SU-DHL-6 (cell line): ENCODE results near the gene BEX4.
"Not testable (repeated sequence)": the region's sequence is repeated elsewhere in the genome, so short reads cannot be mapped to it uniquely, and the experiment has no call there.

Experiments used
- H2AFZ ChIP-seq: fragments of 200-600 bp; sonication (generic); 2 replicates; pipeline ENCODE4 v1.6.1; 2014; ENCODE audit warnings: low read depth, mild to moderate bottlenecking, moderate library complexity, mixed read lengths, antibody characterized with exemption, low read length; ENCODE audit not compliant: severe bottlenecking
- H3F3A ChIP-seq: fragments of 200-600 bp; shearing (Covaris generic); 2 replicates; pipeline ENCODE4 v1.6.0; 2016; ENCODE audit warnings: antibody characterized with exemption, mild to moderate bottlenecking; ENCODE audit not compliant: insufficient read depth
- H3K27ac ChIP-seq: fragments of 200-600 bp; sonication (generic); 2 replicates; pipeline ENCODE4 v1.5.1; 2016; ENCODE audit warnings: low read depth, mild to moderate bottlenecking, low read length, moderate library complexity, mixed read lengths
- H3K27me3 ChIP-seq: fragments of 200-600 bp; sonication (generic), shearing (Covaris generic); 2 replicates; pipeline ENCODE4 v1.6.0; 2014; ENCODE audit warnings: mild to moderate bottlenecking, low read length
- H3K36me3 ChIP-seq: fragments of 200-600 bp; sonication (generic); 2 replicates; pipeline ENCODE4 v1.6.1; 2014; ENCODE audit warnings: mild to moderate bottlenecking, low read length, mixed read lengths
- H3K4me2 ChIP-seq: fragments of 300-600, 200-600 bp; shearing (Covaris generic), sonication (generic); 2 replicates; pipeline ENCODE4 v1.6.0; 2014; ENCODE audit warnings: low read length, low read depth, mild to moderate bottlenecking; ENCODE audit not compliant: poor library complexity, severe bottlenecking
- H3K4me3 ChIP-seq: fragments of 200-600 bp; sonication (generic); 2 replicates; pipeline ENCODE4 v1.5.1; 2014; ENCODE audit warnings: antibody characterized with exemption, low read length, mild to moderate bottlenecking, mixed read lengths; ENCODE audit not compliant: insufficient read depth, poor library complexity, severe bottlenecking
- H3K79me2 ChIP-seq: fragments of 200-600 bp; sonication (generic); 2 replicates; pipeline ENCODE4 v1.6.1; 2014; ENCODE audit warnings: mild to moderate bottlenecking, low read length, moderate library complexity; ENCODE audit not compliant: insufficient read depth
- H3K9ac ChIP-seq: fragments of 200-600 bp; sonication (generic); 2 replicates; pipeline ENCODE4 v1.7.0; 2014; ENCODE audit warnings: mild to moderate bottlenecking, low read length
- H3K9me2 ChIP-seq: fragments of 200-600 bp; sonication (generic); replicated peaks from 2 replicates; pipeline ENCODE4 v1.6.1; 2014; ENCODE audit warnings: low read length; ENCODE audit not compliant: insufficient read depth
- H3K9me3 ChIP-seq: fragments of 200-600 bp; sonication (generic); 2 replicates; pipeline ENCODE4 v1.6.1; 2014; ENCODE audit warnings: low read length, mixed read lengths; ENCODE audit not compliant: insufficient read depth
- H4K20me1 ChIP-seq: fragments of 200-600 bp; sonication (generic); 2 replicates; pipeline ENCODE4 v1.6.1; 2014; ENCODE audit warnings: low read depth, mild to moderate bottlenecking, antibody characterized with exemption, low read length, moderate library complexity, mixed read lengths
- EZH2phosphoT487 ChIP-seq: fragments of 200-600 bp; sonication (generic), shearing (Covaris generic); conservative IDR thresholded peaks from 2 replicates; pipeline ENCODE4 v1.6.1; 2018; ENCODE audit warnings: mild to moderate bottlenecking, antibody characterized with exemption, low read length, moderate library complexity, mixed read lengths
- TF ChIP-seq, protein P1 (sequence below): fragments of 200-600 bp; sonication (generic); IDR thresholded peaks from one replicate; pipeline ENCODE4 v1.5.1; 2017; ENCODE audit warnings: antibody characterized with exemption, mild to moderate bottlenecking, low read length, moderate library complexity; ENCODE audit not compliant: insufficient read depth, poor library complexity, severe bottlenecking

BEX4 gene, protein sequence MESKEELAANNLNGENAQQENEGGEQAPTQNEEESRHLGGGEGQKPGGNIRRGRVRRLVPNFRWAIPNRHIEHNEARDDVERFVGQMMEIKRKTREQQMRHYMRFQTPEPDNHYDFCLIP

DNA sequence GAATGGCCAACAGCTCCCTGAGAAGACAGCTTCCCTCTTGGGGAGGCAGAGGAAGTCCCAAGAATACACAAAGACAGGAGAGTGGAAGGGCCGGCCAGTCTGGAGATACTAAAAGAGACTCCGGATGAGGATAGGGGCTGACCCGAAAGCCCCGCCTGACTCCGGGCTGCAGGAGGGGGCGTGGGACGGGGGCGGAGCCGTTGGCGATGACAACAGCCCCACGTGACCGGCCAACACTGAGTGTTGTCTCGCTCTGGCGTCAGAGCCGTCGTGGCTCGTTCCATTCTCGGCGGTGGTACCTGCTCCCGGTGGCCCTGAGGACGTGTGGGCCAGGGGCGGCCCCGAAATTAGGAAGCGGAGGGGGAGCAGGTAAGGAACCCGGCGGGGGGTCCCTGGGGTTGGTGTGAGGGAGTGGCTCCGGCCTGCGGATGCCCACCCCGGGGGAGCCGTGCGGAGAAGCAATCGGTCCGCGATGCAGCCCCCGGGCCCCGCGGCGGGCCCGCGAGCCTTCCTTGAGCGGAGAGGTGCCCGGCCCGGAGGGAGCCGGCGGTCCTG is at the start of gene BEX4:
Gene BEX4, plus strand, starts transcription at position 239 of the 555 bp plus-strand sequence. CDS start 1,046 bp downstream, outside the sequence.
- H3K4me3 ChIP-seq = no peak within 1 kb of the TSS
- no peaks in the 10 kb centered on the region for H3K9me3 ChIP-seq
- TF ChIP-seq EZH2phosphoT487 = no peak
- TF ChIP-seq, protein P1, sequence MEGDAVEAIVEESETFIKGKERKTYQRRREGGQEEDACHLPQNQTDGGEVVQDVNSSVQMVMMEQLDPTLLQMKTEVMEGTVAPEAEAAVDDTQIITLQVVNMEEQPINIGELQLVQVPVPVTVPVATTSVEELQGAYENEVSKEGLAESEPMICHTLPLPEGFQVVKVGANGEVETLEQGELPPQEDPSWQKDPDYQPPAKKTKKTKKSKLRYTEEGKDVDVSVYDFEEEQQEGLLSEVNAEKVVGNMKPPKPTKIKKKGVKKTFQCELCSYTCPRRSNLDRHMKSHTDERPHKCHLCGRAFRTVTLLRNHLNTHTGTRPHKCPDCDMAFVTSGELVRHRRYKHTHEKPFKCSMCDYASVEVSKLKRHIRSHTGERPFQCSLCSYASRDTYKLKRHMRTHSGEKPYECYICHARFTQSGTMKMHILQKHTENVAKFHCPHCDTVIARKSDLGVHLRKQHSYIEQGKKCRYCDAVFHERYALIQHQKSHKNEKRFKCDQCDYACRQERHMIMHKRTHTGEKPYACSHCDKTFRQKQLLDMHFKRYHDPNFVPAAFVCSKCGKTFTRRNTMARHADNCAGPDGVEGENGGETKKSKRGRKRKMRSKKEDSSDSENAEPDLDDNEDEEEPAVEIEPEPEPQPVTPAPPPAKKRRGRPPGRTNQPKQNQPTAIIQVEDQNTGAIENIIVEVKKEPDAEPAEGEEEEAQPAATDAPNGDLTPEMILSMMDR = no peak
- no peaks in the 10 kb centered on the region for H3K79me2 ChIP-seq
- no peaks in the 10 kb centered on the region for H3K27me3 ChIP-seq
- no peaks in the 10 kb centered on the region for H3K9me2 ChIP-seq
- no peak within 1 kb of the TSS for H3K4me2 ChIP-seq
- no peaks in the 10 kb centered on the region for H3F3A ChIP-seq
- no peak within 1 kb of the TSS for H3K9ac ChIP-seq
- no peaks in the 10 kb centered on the region for H4K20me1 ChIP-seq
- no peak within 1 kb of the TSS for H3K27ac ChIP-seq
- H3K36me3 ChIP-seq = no peaks in the 10 kb centered on the region
- H2AFZ ChIP-seq = no peak within 1 kb of the TSS

DNA sequence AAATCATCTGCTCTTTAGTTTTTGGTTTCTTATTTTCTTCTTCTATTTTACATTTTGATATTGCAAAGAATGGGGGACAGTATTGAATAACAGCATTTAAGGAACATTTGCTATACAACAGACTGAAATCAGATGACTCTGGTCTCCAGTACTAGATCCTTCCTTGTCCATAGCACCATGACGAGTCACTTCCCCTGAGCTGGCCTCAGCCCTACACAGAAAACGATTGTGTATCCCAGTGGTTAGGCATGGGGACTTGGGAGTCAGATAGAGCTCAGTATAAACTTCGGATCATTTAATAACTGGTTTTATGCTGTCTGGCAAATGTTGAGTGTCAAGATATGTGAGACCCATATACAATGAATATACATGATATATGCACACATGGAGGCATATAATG is 44.7 kb upstream of the BEX4 start:
- H3K9me3 ChIP-seq = no peaks in the 10 kb centered on the region
- H3K4me2 ChIP-seq = no peak overlapping the region
- H3K27ac ChIP-seq = no peak overlapping the region
- no peak overlapping the region for H3K9ac ChIP-seq
- no peaks in the 10 kb centered on the region for H3F3A ChIP-seq
- H3K79me2 ChIP-seq = no peaks in the 10 kb centered on the region
- no peaks in the 10 kb centered on the region for H4K20me1 ChIP-seq
- no peaks in the 10 kb centered on the region for H3K36me3 ChIP-seq
- H3K9me2 ChIP-seq = no peaks in the 10 kb centered on the region
- H3K4me3 ChIP-seq = no peak overlapping the region
- H3K27me3 ChIP-seq = no peaks in the 10 kb centered on the region
- H2AFZ ChIP-seq = no peak overlapping the region
- TF ChIP-seq, protein P1 = no peak
- no peak for TF ChIP-seq EZH2phosphoT487

DNA sequence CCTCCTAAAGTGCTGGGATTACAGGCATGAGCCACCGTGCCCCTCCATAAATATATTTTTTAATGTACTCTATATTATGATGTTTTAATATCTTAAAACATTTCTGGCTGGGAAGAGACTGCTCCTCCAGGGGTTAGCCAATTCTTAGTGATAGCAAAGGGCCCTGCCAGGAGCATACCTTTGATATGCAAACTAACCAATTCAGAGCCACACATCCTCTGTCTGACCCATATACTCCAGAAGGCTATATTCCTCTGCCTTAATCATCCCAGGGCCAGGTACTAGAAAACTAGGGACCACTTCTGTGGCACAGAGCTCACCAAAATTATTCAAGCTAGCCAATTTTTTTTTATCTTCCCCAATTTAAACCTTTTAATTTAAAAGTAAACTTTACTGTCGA is 43.6 kb upstream of the BEX4 start:
- Histone ChIP-seq H3K36me3 (no peaks in the 10 kb centered on the region), H3K9ac (no peak overlapping the region), H3K9me2 (no peaks in the 10 kb centered on the region), H3K9me3 (no peaks in the 10 kb centered on the region), H4K20me1 (no peaks in the 10 kb centered on the region), H3K27ac (no peak overlapping the region), H3K27me3 (no peaks in the 10 kb centered on the region), H3K4me2 (no peak overlapping the region), H3K4me3 (no peak overlapping the region), H3K79me2 (no peaks in the 10 kb centered on the region), H2AFZ (no peak overlapping the region), H3F3A (no peaks in the 10 kb centered on the region)
- TF ChIP-seq EZH2phosphoT487 = no peak
- TF ChIP-seq, protein P1 = no peak

DNA sequence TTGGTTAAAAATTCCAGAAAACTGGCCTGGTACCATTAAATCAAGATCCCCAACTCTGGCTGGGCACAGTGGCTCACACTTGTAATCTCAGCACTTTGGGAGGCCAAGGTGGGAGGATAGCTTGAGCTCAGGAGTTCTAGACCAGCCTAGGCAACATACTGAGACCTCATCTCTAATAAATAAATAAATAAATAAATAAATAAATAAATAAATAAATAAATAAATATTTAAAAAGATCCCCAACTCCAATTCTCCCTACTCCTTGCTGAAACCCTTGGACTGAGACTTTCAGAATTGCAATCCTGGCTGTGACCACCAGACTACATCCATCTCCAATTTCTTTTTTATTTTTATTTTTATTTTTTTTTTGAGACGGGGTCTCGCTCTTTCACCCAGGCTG is 39.7 kb upstream of the BEX4 start:
- H3K9me3 ChIP-seq, H3K27me3 ChIP-seq, H3K9me2 ChIP-seq, H3K27ac ChIP-seq, H2AFZ ChIP-seq, H3K4me2 ChIP-seq, H3F3A ChIP-seq, H3K79me2 ChIP-seq, H3K9ac ChIP-seq, H3K36me3 ChIP-seq, H3K4me3 ChIP-seq, H4K20me1 ChIP-seq: not testable (repeated sequence)
